Caco-2 (cell line): ENCODE measurements around the gene TMEM250. TPM values are rescaled to one million over a fixed set of nuclear protein-coding genes. Genes with fewer than 3 reads are reported as not detected.

ENCODE experiments used
- BruUV-seq: library from RNA; stranded (reverse); fragments of 400-500 nt; replicated peaks from 2 replicates; lab custom pipeline; 2021; lab: Mats Ljungman, UMichigan
- CTCF ChIA-PET: fragments of 300-600 bp; sonication (Branson Sonifier 250); formaldehyde crosslinking; loops from one replicate; lab custom pipeline; 2022; ENCODE audit warnings: antibody characterized with exemption; lab: Charles Lee
- POLR2A ChIA-PET: fragments of 300-600 bp; sonication (Branson Sonifier 250); formaldehyde crosslinking; loops from one replicate; lab custom pipeline; 2022; ENCODE audit warnings: antibody characterized with exemption; lab: Charles Lee
- DNase-seq, 2 experiments: peaks; one replicate each; pipeline versions ENCODE4 v3.0.0 to v3.0.0-alpha.2; 2020 to 2022
- H3K27me3 ChIP-seq: replicated peaks from 2 replicates; pipeline ENCODE4 v1.6.0; 2011; ENCODE audit warnings: low read length; ENCODE audit not compliant: control insufficient read depth, insufficient read depth
- H3K36me3 ChIP-seq: 2 replicates; pipeline ENCODE4 v1.5.1; 2011; ENCODE audit warnings: low read length; ENCODE audit not compliant: control insufficient read depth, insufficient read depth
- H3K4me1 ChIP-seq: fragments of 250-450 bp; sonication (Bioruptor Pico); 2 replicates; pipeline ENCODE4 v1.5.1; 2020; ENCODE audit warnings: mild to moderate bottlenecking
- H3K4me3 ChIP-seq: 2 replicates; pipeline ENCODE4 v1.5.1; 2011; ENCODE audit warnings: low read depth, mild to moderate bottlenecking, control low read depth, low read length
- H3K9me3 ChIP-seq: fragments of 250-450 bp; sonication (Bioruptor Pico); 2 replicates; pipeline ENCODE4 v1.5.1; 2020; ENCODE audit warnings: mild to moderate bottlenecking, moderate library complexity
- H3K27ac Mint-ChIP-seq: one replicate; pipeline ENCODE4 v1.8.0; 2022; ENCODE audit warnings: mixed read lengths; ENCODE audit not compliant: unreplicated experiment
- H3K27me3 Mint-ChIP-seq: one replicate; pipeline ENCODE4 v1.8.0; 2022; ENCODE audit warnings: mixed read lengths; ENCODE audit not compliant: insufficient read depth, unreplicated experiment
- H3K36me3 Mint-ChIP-seq: one replicate; pipeline ENCODE4 v1.8.0; 2022; ENCODE audit warnings: mild to moderate bottlenecking, mixed read lengths; ENCODE audit not compliant: insufficient read depth, unreplicated experiment
- H3K4me1 Mint-ChIP-seq: one replicate; pipeline ENCODE4 v1.8.0; 2022; ENCODE audit warnings: low read depth, mixed read lengths; ENCODE audit not compliant: unreplicated experiment
- H3K4me3 Mint-ChIP-seq: one replicate; pipeline ENCODE4 v1.8.0; 2022; ENCODE audit warnings: mild to moderate bottlenecking, moderate library complexity, mixed read lengths; ENCODE audit not compliant: unreplicated experiment
- H3K9me3 Mint-ChIP-seq: one replicate; pipeline ENCODE4 v1.8.0; 2022; ENCODE audit warnings: mixed read lengths; ENCODE audit not compliant: unreplicated experiment
- CTCF ChIP-seq, 2 experiments: fragments of 200-600 bp in 1 of 2; IDR thresholded peaks; 1 replicate in 1 of 2; 2 replicates in 1 of 2; pipeline versions ENCODE4 v1.5.1 to v1.8.0; 2011 to 2022; ENCODE audit warnings: antibody characterized with exemption in 1 of 2, control low read depth in 1 of 2, inconsistent platforms in 1 of 2, low read depth in 1 of 2, low read length in 1 of 2, mild to moderate bottlenecking in 1 of 2, moderate library complexity in 1 of 2; ENCODE audit not compliant: insufficient read depth in 1 of 2, severe bottlenecking in 1 of 2, unreplicated experiment in 1 of 2
- intact Hi-C: fragments of 100-400 bp; cut with micrococcal nuclease; formaldehyde crosslinking; loops from one replicate; pipeline ENCODE4 v1.10.0; 2022; ENCODE audit not compliant: unreplicated experiment
- total RNA-seq: library from RNA; stranded (reverse); gene quantifications from 2 replicates; pipeline ENCODE4 v1.2.3, GENCODE V29; 2022

Gene TMEM250
- total RNA-seq, 1 experiment from 2014 or later: 38.2 TPM

- Mint-ChIP-seq H3K27ac (no peak overlapping the region), H3K27me3 (no peaks in the 10 kb centered on the region), H3K9me3 (no peaks in the 10 kb centered on the region), H3K4me1 (peaks cover 6% of the 10 kb centered on the region), H3K36me3 (peaks cover 4% of the 10 kb centered on the region), H3K4me3 (no peak overlapping the region)
- Histone ChIP-seq H3K4me3 (no peak overlapping the region), H3K9me3 (no peaks in the 10 kb centered on the region), H3K4me1 (peaks cover 28% of the 10 kb centered on the region), H3K27me3 (no peaks in the 10 kb centered on the region), H3K36me3 (no peaks in the 10 kb centered on the region)
- POLR2A ChIA-PET: no interaction called here
- BruUV-seq: no TSS peak
- no peak for DNase-seq
- intact Hi-C loops: no loop called here
- CTCF ChIA-PET: no interaction called here
- no peak for TF ChIP-seq CTCF (IDR thresholded peaks at IDR 0.05; ENCODE audit: insufficient read depth in 1 of 2, low read depth in 1 of 2, low read length in 1 of 2, severe bottlenecking in 1 of 2, unreplicated experiment in 1 of 2)
Measured at GRCh38 chr9:136135326-136136126, 16.9 kb upstream of the TMEM250 start.

GRCh38 chr9:136133959-136134484 is 15.3 kb upstream of the TMEM250 start:
- H3K36me3 ChIP-seq: no peaks in the 10 kb centered on the region
- H3K4me3 ChIP-seq: peak overlapping the region; percentile 49
- no peaks in the 10 kb centered on the region for H3K9me3 Mint-ChIP-seq
- intact Hi-C loops: loop anchor here (1.0 kb wide), 2 partner anchors 92 to 149 kb away; no protein-coding TSS in a partner anchor
- ChIA-PET CTCF (interaction anchor here (1.2 to 1.6 kb wide), 2 partner anchors 73 to 84 kb away, joined by 4 read pairs; no protein-coding TSS in a partner anchor), POLR2A (no interaction called here)
- H3K27me3 Mint-ChIP-seq: no peaks in the 10 kb centered on the region
- H3K9me3 ChIP-seq: no peaks in the 10 kb centered on the region
- peaks cover 33% of the 10 kb centered on the region for H3K4me1 ChIP-seq
- no peak for TF ChIP-seq CTCF (IDR thresholded peaks at IDR 0.05; ENCODE audit: insufficient read depth in 1 of 2, low read depth in 1 of 2, low read length in 1 of 2, severe bottlenecking in 1 of 2, unreplicated experiment in 1 of 2)
- no peak for DNase-seq
- H3K27ac Mint-ChIP-seq: peak overlapping the region; percentile 76
- H3K36me3 Mint-ChIP-seq: peaks cover 5% of the 10 kb centered on the region
- H3K27me3 ChIP-seq: no peaks in the 10 kb centered on the region
- H3K4me1 Mint-ChIP-seq: peaks cover 12% of the 10 kb centered on the region
- H3K4me3 Mint-ChIP-seq: peak overlapping the region; percentile 82
- BruUV-seq: no TSS peak

- Histone ChIP-seq H3K9me3 (no peaks in the 10 kb centered on the region), H3K27me3 (no peaks in the 10 kb centered on the region), H3K4me3 (peak overlapping the region; percentile 49), H3K4me1 (peaks cover 33% of the 10 kb centered on the region), H3K36me3 (no peaks in the 10 kb centered on the region)
- Mint-ChIP-seq H3K4me1 (peaks cover 12% of the 10 kb centered on the region), H3K9me3 (no peaks in the 10 kb centered on the region), H3K27ac (peak overlapping the region; percentile 76), H3K36me3 (peaks cover 5% of the 10 kb centered on the region), H3K27me3 (no peaks in the 10 kb centered on the region), H3K4me3 (peak overlapping the region; percentile 82)
- no TSS peak for BruUV-seq
- POLR2A ChIA-PET: no interaction called here
- DNase-seq: peak; percentile 77 to 83
- CTCF ChIA-PET: interaction anchor here (0.5 to 1.6 kb wide), 15 partner anchors 11 to 344 kb away, joined by 3 to 8 read pairs (median 4); no protein-coding TSS in a partner anchor
- peak; percentile 60 to 63 for TF ChIP-seq CTCF (IDR thresholded peaks at IDR 0.05; ENCODE audit: insufficient read depth in 1 of 2, low read depth in 1 of 2, low read length in 1 of 2, severe bottlenecking in 1 of 2, unreplicated experiment in 1 of 2)
- intact Hi-C loops: loop anchor here (1.0 kb wide), 2 partner anchors 93 to 150 kb away; no protein-coding TSS in a partner anchor
Measured at GRCh38 chr9:136133191-136133958, 14.7 kb upstream of the TMEM250 start.
